ENCODE measurements around the gene ZBTB39. TPM values are rescaled to one million over a fixed set of nuclear protein-coding genes. Genes with fewer than 3 reads are reported as not detected.

Gene ZBTB39
- total RNA-seq, 1 experiment from 2014 or later: 31.2 TPM

DNA sequence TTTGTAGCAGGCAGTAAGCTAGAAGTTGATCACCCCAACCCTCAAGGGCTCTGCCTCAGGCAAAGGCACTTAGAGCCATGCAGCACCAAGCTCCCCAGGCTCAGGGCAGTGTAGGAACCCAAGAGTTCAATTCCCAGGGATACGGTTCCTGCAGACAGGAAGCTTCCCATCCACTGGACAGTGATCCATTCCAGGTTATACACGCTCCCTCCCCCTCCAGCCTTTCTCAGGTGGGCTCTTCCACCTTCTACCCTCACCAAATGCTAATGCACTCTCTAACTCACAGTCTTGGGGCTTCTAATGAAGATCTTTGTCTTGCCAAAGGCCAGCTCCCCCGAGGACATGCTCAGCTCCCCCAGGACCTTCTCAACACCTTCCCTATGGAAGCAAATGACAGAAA, 30.9 kb upstream of the ZBTB39 start:
- no CpG with 5 or more reads among the region's 3 CpGs for WGBS (ENCODE audit: extremely low coverage, insufficient read length, low lambda C conversion rate)

More for the DNA sequence above, 30.9 kb upstream of the ZBTB39 start:
- H3K18ac ChIP-seq (ENCODE audit: insufficient read length, low read depth, low read length): no peak overlapping the region
- H3K36me3 Mint-ChIP-seq (ENCODE audit: insufficient read depth in 1 of 3, low read depth in 3 of 3): peaks cover 0 to 2% (median 0%) of the 10 kb centered on the region in 3 experiments; a peak in 1 of 7 replicates
- no peak overlapping the region for H2BK120ac ChIP-seq (ENCODE audit: low read depth, low read length, poor library complexity, severe bottlenecking)
- no peak overlapping the region for H4K91ac ChIP-seq (ENCODE audit: insufficient read length, low read depth, low read length)
- no peak overlapping the region for H3K56ac ChIP-seq (ENCODE audit: insufficient read length, low read depth, low read length)
- no peak overlapping the region for H3K4ac ChIP-seq (ENCODE audit: low read depth, low read length)
- no peak overlapping the region for H2BK12ac ChIP-seq (ENCODE audit: insufficient read length, low read depth, low read length)
- H4K8ac ChIP-seq (replicated peaks; ENCODE audit: insufficient read length, low read depth, low read length): no peak overlapping the region
- no peak overlapping the region for H3K4me2 ChIP-seq (ENCODE audit: insufficient read depth, insufficient read length, low read length)
- H3K9ac ChIP-seq (ENCODE audit: extremely low read depth, insufficient read length, low read length): no peak overlapping the region
- no peaks in the 10 kb centered on the region for H4K20me1 ChIP-seq (ENCODE audit: control insufficient read depth, insufficient read depth, insufficient read length)
- peaks cover 5% of the 10 kb centered on the region for H3K27me3 Mint-ChIP-seq (ENCODE audit: low read depth)
- H3K79me2 ChIP-seq (ENCODE audit: insufficient read depth, low read length): no peaks in the 10 kb centered on the region
- TF ChIP-seq, protein P1, sequence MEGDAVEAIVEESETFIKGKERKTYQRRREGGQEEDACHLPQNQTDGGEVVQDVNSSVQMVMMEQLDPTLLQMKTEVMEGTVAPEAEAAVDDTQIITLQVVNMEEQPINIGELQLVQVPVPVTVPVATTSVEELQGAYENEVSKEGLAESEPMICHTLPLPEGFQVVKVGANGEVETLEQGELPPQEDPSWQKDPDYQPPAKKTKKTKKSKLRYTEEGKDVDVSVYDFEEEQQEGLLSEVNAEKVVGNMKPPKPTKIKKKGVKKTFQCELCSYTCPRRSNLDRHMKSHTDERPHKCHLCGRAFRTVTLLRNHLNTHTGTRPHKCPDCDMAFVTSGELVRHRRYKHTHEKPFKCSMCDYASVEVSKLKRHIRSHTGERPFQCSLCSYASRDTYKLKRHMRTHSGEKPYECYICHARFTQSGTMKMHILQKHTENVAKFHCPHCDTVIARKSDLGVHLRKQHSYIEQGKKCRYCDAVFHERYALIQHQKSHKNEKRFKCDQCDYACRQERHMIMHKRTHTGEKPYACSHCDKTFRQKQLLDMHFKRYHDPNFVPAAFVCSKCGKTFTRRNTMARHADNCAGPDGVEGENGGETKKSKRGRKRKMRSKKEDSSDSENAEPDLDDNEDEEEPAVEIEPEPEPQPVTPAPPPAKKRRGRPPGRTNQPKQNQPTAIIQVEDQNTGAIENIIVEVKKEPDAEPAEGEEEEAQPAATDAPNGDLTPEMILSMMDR (conservative IDR thresholded peaks at IDR 0.05): no peak
- H3K27ac Mint-ChIP-seq: peak overlapping the region in 1 of 3 experiments; percentile 46; a peak in 1 of 7 replicates
- H3K23ac ChIP-seq (ENCODE audit: insufficient read length, low read depth, low read length): no peak overlapping the region
- no peaks in the 10 kb centered on the region for H3K79me1 ChIP-seq (ENCODE audit: insufficient read depth, low read depth, low read length, poor library complexity, severe bottlenecking)
- H3K9me3 ChIP-seq (ENCODE audit: control insufficient read depth, low read depth, low read length): no peaks in the 10 kb centered on the region
- no peaks in the 10 kb centered on the region for H3K9me3 Mint-ChIP-seq
- H2BK15ac ChIP-seq (ENCODE audit: low read depth, low read length): no peak overlapping the region
- peak; percentile 20 for DNase-seq
- H3K23me2 ChIP-seq (ENCODE audit: insufficient read length, low read depth, low read length, poor library complexity, severe bottlenecking): no peaks in the 10 kb centered on the region
- H3K27ac ChIP-seq (ENCODE audit: insufficient read length, low read depth, low read length): no peak overlapping the region
- no peak overlapping the region for H2BK5ac ChIP-seq (ENCODE audit: insufficient read length, low read length)
- H3T11ph ChIP-seq (ENCODE audit: low read length): no peak overlapping the region
- H3K4me1 Mint-ChIP-seq: peaks cover 7% of the 10 kb centered on the region in 2 experiments
- no peak overlapping the region for H2BK20ac ChIP-seq (ENCODE audit: low read depth, low read length, poor library complexity, severe bottlenecking)
- no peak overlapping the region for H3K4me3 Mint-ChIP-seq
- H2AK5ac ChIP-seq (ENCODE audit: insufficient read length, low read length): no peak overlapping the region
- no peak overlapping the region for H2AFZ ChIP-seq (ENCODE audit: low read length)
- H3K4me1 ChIP-seq (ENCODE audit: insufficient read depth, low read length): no peaks in the 10 kb centered on the region
- H4K5ac ChIP-seq (ENCODE audit: insufficient read length, low read depth, low read length): no peak overlapping the region
- no peaks in the 10 kb centered on the region for H3K27me3 ChIP-seq (ENCODE audit: insufficient read depth, low read length)
- H3K14ac ChIP-seq (ENCODE audit: insufficient read depth, low read length): no peak overlapping the region
